Measurements from ENCODE around the gene GSTO1.

DNA sequence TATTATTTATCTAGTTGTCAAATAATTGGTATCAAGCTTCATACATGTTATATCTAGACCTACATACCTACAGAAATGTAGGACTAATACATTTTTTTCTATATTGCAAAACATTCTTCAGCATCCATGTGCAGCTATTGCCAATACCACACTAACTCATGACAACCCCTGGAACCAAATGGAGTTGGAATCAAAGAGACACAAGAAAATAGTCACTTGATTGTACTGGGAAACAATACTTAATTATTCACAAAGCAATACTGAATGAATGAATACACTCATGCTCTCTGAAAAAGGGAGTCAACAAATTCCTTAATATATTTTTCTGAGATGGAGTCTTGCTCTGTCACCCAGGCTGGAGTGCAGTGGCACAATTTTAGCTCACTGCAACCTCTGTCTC lies 12.1 kb upstream of the GSTO1 start:
- no peak for TF ChIP-seq CTCF (conservative IDR thresholded peaks at IDR 0.05; ENCODE audit: low read depth in 2 of 2)
- TF ChIP-seq REST (IDR thresholded peaks at IDR 0.05; ENCODE audit: unreplicated experiment), result no peak
- no peak for TF ChIP-seq EZH2phosphoT487 (IDR thresholded peaks at IDR 0.05; ENCODE audit: unreplicated experiment)

Measured in GM23338 (cell line).